Stomach (tissue), 9 donors: ENCODE results near the gene CIZ1. TPM values are rescaled to one million over a fixed set of nuclear protein-coding genes. Genes with fewer than 3 reads are reported as not detected.
"Not testable (repeated sequence)": the region's sequence is repeated elsewhere in the genome, so short reads cannot be mapped to it uniquely, and the experiment has no call there.

Experiments
- DNase-seq, 2 donors: peaks; one replicate each; pipeline versions ENCODE4 v3.0.0 to v3.0.0-alpha.2; 2013 to 2019
- H3K27ac ChIP-seq, 5 donors: fragments of 200-600 bp in 4 of 5; sonication (generic) in 4 of 5; one replicate each; pipeline ENCODE4 v1.5.1; 2013 to 2019; ENCODE audit warnings: mild to moderate bottlenecking in 1 of 5, moderate library complexity in 1 of 5
- H3K27me3 ChIP-seq, 3 donors: fragments of 200-600 bp; sonication (generic); one replicate each; pipeline ENCODE4 v1.5.1; 2017 to 2019; ENCODE audit warnings: mixed run types in 1 of 3
- H3K36me3 ChIP-seq, 4 donors: fragments of 200-600 bp; sonication (generic); 1 replicate in 3 of 4; 2 replicates in 1 of 4; pipeline ENCODE4 v1.5.1; 2016 to 2019
- H3K4me1 ChIP-seq, 4 donors: fragments of 200-600 bp; sonication (generic); one replicate each; pipeline ENCODE4 v1.5.1; 2016 to 2019
- H3K4me3 ChIP-seq, 4 donors: fragments of 200-600 bp; sonication (generic) in 3 of 4; one replicate each; pipeline ENCODE4 v1.5.1; 2016 to 2019; ENCODE audit warnings: mild to moderate bottlenecking in 1 of 4
- H3K9me3 ChIP-seq, 4 donors: fragments of 200-600 bp; sonication (generic); one replicate each; pipeline ENCODE4 v1.5.1; 2016 to 2019
- EP300 ChIP-seq: sonication (generic); formaldehyde crosslinking; IDR thresholded peaks from one replicate; pipeline ENCODE4 v1.6.1; 2017; ENCODE audit warnings: antibody characterized with exemption
- POLR2A ChIP-seq, 4 donors: fragments of 450-650 bp; IDR thresholded peaks; one replicate each; pipeline ENCODE4 v1.6.1; 2016; ENCODE audit warnings: antibody characterized with exemption in 4 of 4, control low read depth in 2 of 4, mild to moderate bottlenecking in 1 of 4, moderate library complexity in 1 of 4
- POLR2AphosphoS5 ChIP-seq, 3 donors: sonication (generic); formaldehyde crosslinking; IDR thresholded peaks; one replicate each; pipeline ENCODE4 v1.6.1; 2016; ENCODE audit warnings: antibody characterized with exemption in 3 of 3
- WGBS, 5 donors: extraction: QIAGEN DNeasy Blood & Tissue Kit in 3 of 5; methylation state at CpG; one replicate each; pipeline versions ENCODE4 v1.1.5 to v1.1.7; 2013 to 2018; 5-methylcytosine and 5-hydroxymethylcytosine counted together
- intact Hi-C: fragments of 100-400 bp; cut with DNase I; formaldehyde crosslinking; loops from one replicate; pipeline ENCODE4 v1.15.1; 2023; ENCODE audit warnings: low total_unique reads
- polyA plus RNA-seq, 3 donors: library from polyadenylated mRNA; stranded (reverse); fragments of 200-250 nt; gene quantifications; one replicate each; pipeline ENCODE4 v1.2.3, GENCODE V29; 2013
- total RNA-seq, 5 donors: library from RNA; depleted of rRNA; stranded (reverse); fragments of >200 nt; gene quantifications; one replicate each; pipeline versions ENCODE4 v1.1.0 to v1.2.3, GENCODE V29; 2014 to 2016
- TF ChIP-seq, protein P1 (sequence below), 7 experiments: fragments of 450-650 bp in 4 of 7; fragments of 200-600 bp in 3 of 7; sonication (generic) in 3 of 7; IDR thresholded peaks; one replicate each; pipeline ENCODE4 v1.5.1; 2016 to 2019; ENCODE audit warnings: antibody characterized with exemption in 7 of 7, control low read depth in 2 of 7, mild to moderate bottlenecking in 1 of 7
- donor health status: healthy with polysubstance abuse.
- donor health status: Bipolar disorder and iron deficiency.
- donor health status: healthy.

Gene CIZ1
- total and polyA plus RNA-seq, 8 donors, result 15.2 to 217 (median 55.6) TPM

DNA sequence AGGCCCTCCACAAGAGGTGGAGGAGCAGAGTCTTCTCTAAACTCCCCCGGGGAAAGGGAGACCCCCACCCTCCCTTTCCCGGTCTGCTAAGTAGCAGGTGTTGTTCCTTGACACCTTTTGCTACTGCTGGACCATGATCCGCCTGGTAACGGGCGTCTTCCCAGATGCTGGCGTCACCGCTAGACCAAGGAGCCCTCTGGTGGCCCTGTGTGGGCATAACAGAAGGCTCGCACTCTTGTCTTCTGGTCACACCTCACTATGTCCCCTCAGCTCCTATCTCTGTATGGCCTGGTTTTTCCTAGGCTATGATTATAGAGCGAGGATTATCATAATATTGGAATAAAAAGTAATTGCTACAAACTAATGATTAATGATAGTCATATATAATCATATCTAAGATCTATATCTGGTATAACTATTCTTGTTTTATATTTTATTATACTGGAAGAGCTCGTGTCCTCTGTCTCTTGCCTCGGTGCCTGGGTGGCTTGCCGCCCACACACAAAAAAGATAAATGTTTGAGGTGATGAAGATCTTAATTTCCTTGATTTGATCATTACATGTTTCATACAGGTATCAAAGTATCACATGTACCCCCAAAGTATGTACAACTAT is 61.3 kb downstream of the CIZ1 start:
- 22 to 35% (median 26%) methylated on average over 11 to 12 of the region's 12 CpGs for WGBS, 5 donors
- H3K27ac ChIP-seq, intact Hi-C loops, H3K4me3 ChIP-seq, H3K9me3 ChIP-seq, H3K36me3 ChIP-seq: not testable (repeated sequence)
- Histone ChIP-seq H3K27me3 (peaks cover 0 to 14% (median 0%) of the 10 kb centered on the region in 3 donors), H3K4me1 (peaks cover 33 to 35% (median 33%) of the 10 kb centered on the region in 4 donors)
- peak in 1 of 2 donors; percentile 75 for DNase-seq
- TF ChIP-seq, protein P1, sequence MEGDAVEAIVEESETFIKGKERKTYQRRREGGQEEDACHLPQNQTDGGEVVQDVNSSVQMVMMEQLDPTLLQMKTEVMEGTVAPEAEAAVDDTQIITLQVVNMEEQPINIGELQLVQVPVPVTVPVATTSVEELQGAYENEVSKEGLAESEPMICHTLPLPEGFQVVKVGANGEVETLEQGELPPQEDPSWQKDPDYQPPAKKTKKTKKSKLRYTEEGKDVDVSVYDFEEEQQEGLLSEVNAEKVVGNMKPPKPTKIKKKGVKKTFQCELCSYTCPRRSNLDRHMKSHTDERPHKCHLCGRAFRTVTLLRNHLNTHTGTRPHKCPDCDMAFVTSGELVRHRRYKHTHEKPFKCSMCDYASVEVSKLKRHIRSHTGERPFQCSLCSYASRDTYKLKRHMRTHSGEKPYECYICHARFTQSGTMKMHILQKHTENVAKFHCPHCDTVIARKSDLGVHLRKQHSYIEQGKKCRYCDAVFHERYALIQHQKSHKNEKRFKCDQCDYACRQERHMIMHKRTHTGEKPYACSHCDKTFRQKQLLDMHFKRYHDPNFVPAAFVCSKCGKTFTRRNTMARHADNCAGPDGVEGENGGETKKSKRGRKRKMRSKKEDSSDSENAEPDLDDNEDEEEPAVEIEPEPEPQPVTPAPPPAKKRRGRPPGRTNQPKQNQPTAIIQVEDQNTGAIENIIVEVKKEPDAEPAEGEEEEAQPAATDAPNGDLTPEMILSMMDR (IDR thresholded peaks at IDR 0.05), result peak in 3 of 7 experiments; percentile 33 to 55 (median 36)

DNA sequence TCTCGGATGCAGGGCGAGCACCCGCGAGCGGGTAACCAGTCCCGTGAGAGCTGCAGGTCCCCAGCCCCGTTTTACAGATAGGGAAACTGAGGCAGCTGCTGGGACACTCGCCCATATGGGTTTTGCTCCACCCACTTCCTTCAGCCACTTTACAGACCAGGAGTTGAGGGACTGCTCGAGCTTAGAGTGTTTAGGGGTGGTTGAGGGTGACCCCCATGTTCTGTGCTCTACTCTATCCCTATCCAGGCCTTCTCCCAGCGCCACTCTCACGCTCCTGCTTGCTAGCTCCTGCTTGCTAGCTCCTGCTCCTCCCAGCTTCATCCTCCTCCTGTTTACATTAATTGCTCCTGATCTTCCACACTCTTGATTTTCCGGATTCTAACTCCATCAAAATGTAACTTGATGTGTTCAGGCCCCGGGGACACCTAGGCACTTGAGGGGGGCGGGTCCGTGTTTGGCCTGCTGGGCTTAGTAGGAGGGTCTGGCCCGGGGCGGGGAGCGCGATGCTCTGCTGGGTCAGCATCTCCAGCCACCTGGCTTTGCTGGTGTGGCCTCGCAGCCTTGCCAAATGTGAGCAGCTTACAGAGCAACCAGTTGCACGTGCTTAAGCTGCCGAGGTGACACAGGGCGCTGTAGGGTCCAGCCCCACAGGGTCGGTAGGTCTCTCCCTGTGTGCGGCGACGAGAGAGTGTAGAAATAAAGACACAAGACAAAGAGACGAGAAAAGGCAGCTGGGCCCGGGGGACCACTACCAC is 62.4 kb downstream of the CIZ1 start:
- 58 to 68% (median 62%) methylated on average over 22 to 29 of the region's 29 CpGs for WGBS, 5 donors
- intact Hi-C loops, result no loop called here
- no peaks in the 10 kb centered on the region for H3K9me3 ChIP-seq
- peak overlapping the region; percentile 73 to 99 (median 93) for H3K4me3 ChIP-seq
- TF ChIP-seq, protein P1 (IDR thresholded peaks at IDR 0.05), result no peak
- peaks cover 33 to 40% (median 38%) of the 10 kb centered on the region in 4 donors for H3K4me1 ChIP-seq
- DNase-seq, result no peak
- H3K27me3 ChIP-seq, result peaks cover 0 to 14% (median 0%) of the 10 kb centered on the region in 3 donors
- peak overlapping the region; percentile 96 to 99 (median 97) for H3K27ac ChIP-seq
- peaks cover 4 to 14% (median 11%) of the 10 kb centered on the region in 4 donors for H3K36me3 ChIP-seq

DNA sequence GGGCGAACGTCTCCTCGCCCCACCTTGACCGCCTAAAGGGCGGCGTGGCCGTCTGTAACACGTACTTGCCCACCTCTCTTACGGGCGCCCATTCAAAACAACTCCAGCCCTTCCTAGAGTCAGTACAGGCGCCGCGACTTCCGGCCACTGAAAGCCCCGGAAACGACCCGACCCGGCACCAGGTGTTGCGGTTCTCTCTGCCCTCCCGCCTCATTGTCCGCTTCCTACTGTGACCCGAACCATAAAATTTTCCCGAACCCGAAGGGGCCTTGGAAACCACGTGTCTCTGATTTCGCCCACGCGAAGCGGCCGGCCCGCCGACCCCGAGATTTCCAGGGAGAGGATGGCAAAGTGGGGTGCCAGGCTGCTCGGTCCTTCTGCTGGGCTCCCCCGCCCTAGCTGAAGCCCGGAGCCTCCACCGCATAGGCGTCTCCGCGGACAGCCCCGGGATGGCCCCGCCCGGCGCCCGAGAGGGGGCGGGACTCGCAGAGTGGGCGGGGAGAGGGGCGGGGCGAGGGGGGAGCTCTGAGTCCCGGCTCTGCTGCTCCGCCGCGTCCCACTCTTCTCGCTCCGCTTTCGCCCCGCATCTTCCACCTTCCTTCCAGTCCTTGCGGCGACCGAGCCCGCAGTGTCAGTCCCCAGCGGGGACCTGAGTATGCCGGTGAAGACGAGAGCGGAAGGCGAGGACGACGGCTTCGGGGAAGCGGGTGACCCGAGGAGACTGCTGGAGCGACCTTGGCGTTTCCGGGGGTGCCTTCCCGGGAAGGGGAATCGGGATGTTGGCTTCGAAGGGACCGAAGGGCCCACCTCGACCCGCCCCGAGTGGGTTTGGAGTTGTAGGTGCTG is 63.2 kb downstream of the CIZ1 start:
- DNase-seq, result peak; percentile 82 to 96
- 0 to 1% (median 1%) methylated on average over 28 to 82 of the region's 82 CpGs for WGBS, 5 donors
- intact Hi-C loops, result no loop called here
- H3K36me3 ChIP-seq, result peaks cover 12 to 22% (median 19%) of the 10 kb centered on the region in 4 donors
- peaks cover 0 to 14% (median 0%) of the 10 kb centered on the region in 3 donors for H3K27me3 ChIP-seq
- no peaks in the 10 kb centered on the region for H3K9me3 ChIP-seq
- H3K27ac ChIP-seq, result peak overlapping the region; percentile 96 to 99 (median 97)
- H3K4me3 ChIP-seq, result peak overlapping the region; percentile 73 to 99 (median 93)
- TF ChIP-seq POLR2A (IDR thresholded peaks at IDR 0.05), result no peak
- peak in 2 of 3 donors; percentile 57 to 71 for TF ChIP-seq POLR2AphosphoS5 (IDR thresholded peaks at IDR 0.05)
- TF ChIP-seq, protein P1 (IDR thresholded peaks at IDR 0.05), result no peak
- no peak for TF ChIP-seq EP300
- H3K4me1 ChIP-seq, result peaks cover 33 to 40% (median 38%) of the 10 kb centered on the region in 4 donors

DNA sequence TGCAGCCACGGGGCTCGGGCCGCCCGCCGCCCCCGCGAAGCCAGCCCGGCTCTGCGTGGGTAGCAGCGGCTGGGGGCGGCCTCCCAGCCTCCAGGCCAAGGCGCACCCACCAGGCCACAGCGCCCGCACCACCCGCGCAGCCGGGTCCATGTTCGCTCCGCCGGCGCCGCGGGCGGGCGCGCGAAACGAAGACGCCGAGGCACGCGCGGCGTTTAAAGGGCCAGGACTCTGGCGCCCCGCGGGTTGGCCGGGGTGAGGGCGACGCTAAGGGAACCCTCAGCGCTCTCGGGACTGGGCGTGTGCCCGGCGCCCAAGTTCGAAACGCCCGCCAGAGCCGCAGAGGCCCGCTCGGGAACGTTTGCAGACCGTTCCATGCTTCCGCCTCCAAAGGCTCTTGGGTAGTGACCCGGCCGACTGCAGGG is 63.8 kb downstream of the CIZ1 start, which contains the start of gene PTGES2:
PTGES2 (minus strand) TSS at position 162 of the 422 bp plus-strand sequence; CDS start at position 150, 12 bp downstream.
- intact Hi-C loops, result no loop called here
- no peaks in the 10 kb centered on the region for H3K9me3 ChIP-seq
- TF ChIP-seq POLR2A (IDR thresholded peaks at IDR 0.05) (no peak), POLR2AphosphoS5 (IDR thresholded peaks at IDR 0.05) (peak in 1 of 3 donors; percentile 76)
- peak within 1 kb of the TSS; percentile 73 to 99 (median 93) for H3K4me3 ChIP-seq
- H3K27me3 ChIP-seq, result peaks cover 0 to 14% (median 0%) of the 10 kb centered on the region in 3 donors
- peaks cover 33 to 40% (median 38%) of the 10 kb centered on the region in 4 donors for H3K4me1 ChIP-seq
- H3K27ac ChIP-seq, result peak within 1 kb of the TSS; percentile 96 to 99 (median 97)
- 0 to 1% (median 0%) methylated on average over 15 to 56 of the region's 56 CpGs; no CpG with 5 or more reads in 1 of the 5 donors for WGBS, 5 donors
- peak; percentile 83 to 96 for DNase-seq
- peaks cover 18 to 28% (median 26%) of the 10 kb centered on the region in 4 donors for H3K36me3 ChIP-seq
